Activated CD8-positive, alpha-beta memory T cell treated with anti-CD3 and anti-CD28 coated beads, Interleukin-2, amount 50 U/mL, for 4 hours (primary cell): ENCODE results near the gene APEX1.
"Not testable (repeated sequence)": the region's sequence is repeated elsewhere in the genome, so short reads cannot be mapped to it uniquely, and the experiment has no call there.

Experiments
- DNase-seq: peaks from one replicate; pipeline ENCODE4 v3.0.0-alpha.2; 2020

APEX1 gene

GRCh38 chr14:20436363-20436755 lies 18.7 kb upstream of the APEX1 start:
- DNase-seq = no peak

GRCh38 chr14:20438664-20439063 lies 16.4 kb upstream of the APEX1 start:
- DNase-seq = no peak

- DNase-seq = no peak
Observed at GRCh38 chr14:20440465-20440864, 14.6 kb upstream of the APEX1 start.

GRCh38 chr14:20440882-20441281 lies 14.1 kb upstream of the APEX1 start:
- no peak for DNase-seq

- DNase-seq = no peak
Observed at GRCh38 chr14:20441461-20441860, 13.6 kb upstream of the APEX1 start.

DNA sequence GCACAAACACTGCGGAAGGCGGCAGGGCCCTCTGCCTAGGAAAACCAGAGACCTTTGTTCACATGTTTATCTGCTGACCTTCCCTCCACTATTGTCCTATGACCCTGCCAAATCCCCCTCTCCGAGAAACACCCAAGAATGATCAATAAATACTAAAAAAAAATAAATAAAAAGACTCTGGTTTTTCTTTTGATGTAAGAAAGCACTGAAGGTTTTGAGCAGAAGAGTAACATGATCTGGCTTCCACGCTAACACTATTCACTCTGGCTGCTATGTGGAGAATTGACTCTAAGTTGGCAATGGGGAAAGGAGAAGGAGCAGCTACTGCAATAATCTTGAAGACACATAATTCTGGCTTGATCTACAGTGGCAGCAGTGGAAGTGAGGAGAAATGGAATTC lies 11.4 kb upstream of the APEX1 start:
- not testable (repeated sequence) for DNase-seq

GRCh38 chr14:20446889-20447288 lies 8.1 kb upstream of the APEX1 start:
- DNase-seq = no peak

DNA sequence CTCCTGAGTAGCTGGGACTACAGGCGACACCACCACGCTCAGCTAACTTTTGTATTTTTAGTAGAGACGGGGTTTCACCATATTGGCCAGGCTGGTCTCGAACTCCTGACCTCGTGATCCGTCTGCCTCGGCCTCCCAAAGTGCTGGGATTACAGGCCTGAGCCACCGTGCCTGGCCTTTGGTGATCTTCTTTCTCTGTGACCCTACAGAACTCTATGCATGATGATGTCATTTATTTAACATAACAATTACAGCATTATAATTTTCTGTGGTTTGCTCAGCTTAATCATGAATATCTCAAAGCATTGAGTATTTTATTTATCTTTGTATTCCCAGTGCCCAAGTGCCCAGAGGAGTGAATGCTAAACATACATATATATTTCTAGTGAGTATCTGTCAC lies 2.2 kb upstream of the APEX1 start:
- DNase-seq = not testable (repeated sequence)

DNA sequence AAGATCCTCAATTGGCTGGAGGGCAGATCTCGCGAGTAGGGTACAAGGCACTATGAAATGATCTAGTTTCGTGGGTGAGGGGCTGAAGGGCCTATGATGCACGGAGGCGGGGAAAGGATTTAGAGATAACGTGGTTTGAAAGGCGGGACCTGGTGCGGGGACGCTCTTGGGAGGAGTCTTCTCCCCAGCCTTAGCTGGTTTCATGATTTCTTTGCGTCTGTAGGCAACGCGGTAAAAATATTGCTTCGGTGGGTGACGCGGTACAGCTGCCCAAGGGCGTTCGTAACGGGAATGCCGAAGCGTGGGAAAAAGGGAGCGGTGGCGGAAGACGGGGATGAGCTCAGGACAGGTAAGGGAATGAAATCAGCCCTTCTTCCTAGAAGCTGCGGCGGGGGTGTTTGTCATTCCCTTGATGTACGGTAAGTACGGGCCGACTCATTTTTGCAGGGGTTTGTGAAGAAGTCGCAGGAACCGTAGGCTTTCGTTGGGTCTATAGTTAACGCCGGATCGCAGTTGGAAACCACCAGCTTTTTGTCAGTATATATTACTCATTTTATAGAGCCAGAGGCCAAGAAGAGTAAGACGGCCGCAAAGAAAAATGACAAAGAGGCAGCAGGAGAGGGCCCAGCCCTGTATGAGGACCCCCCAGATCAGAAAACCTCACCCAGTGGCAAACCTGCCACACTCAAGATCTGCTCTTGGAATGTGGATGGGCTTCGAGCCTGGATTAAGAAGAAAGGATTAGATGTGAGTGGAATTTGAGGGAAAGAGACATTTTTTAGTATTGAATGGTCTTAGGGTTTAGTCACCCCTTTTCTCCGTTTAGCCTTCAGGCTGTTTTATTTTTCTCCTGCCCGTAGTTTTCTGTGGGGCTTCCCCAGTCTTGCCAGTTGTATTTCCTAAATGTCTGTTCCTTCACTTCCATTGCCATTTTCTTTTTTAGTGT lies 602 bp downstream of the APEX1 start:
- DNase-seq = no peak

GRCh38 chr14:20456971-20457370 lies 1.9 kb downstream of the APEX1 start:
- no peak for DNase-seq

- DNase-seq = no peak
Observed at GRCh38 chr14:20458031-20458789, 3.2 kb downstream of the APEX1 start.

DNA sequence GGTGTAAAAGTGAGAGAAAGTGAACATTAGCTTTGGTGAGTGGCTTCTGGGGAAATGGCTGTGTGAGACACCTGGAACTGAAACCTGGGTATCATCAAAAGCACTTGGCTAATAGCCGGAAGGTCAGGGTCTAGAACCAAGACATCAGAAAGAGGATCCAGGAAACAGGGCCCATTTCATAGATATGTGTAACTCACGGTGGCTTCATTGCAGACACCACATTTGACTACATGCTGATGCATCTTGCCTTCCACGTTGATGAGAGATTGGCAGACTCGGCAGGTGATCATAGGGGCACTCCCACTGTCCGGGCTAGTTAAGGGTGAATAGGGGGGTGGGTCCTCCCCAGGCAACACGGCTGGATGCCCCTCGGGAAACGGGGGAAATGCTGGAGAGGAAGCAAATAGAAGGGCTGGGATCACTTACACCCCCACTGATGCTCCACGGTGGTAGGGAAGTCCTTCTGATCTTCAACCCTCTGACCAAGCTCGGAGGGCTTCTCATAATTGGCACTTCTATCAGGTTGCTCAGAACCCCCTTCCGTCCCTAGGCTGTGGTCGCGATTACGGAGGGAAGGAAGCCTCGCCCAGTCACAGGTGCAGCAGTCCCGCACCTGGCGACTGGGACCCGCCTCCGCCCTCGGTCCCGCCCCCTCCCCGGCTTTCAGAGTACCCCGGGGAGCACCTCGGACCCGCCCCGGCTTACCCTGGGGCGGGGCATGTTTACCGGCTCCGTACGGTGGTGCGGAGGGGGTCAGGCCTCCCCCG lies 5.6 kb downstream of the APEX1 start:
- peak; percentile 55 for DNase-seq

DNA sequence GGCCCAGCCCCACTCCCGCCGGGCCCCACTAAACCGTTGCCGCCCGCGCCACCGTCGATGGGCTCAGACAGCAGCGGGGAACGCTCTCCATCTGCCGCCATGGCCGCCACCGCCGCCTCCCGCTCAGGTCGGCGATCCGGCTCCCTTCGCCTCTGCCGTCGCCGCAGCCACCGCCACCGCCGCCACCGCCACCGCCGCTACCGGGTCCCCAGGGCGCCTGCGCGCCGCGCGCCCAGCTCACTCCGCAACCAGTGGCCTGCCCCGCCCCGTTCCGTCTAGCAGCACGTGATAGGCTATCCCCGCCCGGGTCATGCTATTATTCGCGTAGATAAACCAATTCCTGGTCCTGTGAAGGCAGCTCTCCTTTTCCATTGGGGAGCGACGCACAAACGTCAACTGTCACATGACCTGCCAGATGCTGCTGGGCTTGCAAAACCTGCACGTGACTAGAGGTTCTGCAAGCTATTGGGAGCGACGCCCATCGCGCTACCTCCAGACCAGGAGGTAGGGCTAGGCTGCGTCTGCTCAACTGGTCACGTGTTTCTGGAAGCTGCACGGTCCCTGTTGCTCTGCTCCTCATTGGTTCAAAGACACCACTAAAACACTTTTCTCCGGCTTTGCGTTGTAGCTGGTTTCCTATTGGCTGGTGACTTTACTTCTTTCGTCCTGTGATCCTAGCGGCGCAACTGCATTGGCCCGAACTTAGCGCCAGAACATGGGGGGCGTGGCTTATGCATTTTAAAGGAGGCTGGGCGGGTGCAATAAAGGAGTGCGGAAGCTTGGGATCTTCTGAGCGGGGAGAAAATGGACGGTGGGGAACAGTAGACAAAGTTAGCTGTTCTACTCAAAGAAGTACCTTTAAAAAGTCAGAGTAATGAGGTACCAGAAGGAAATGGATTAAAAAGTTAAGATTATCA lies 6.5 kb downstream of the APEX1 start, which contains the start of gene PIP4P1:
TSS of gene PIP4P1 (minus strand) at position 210 of the 917 bp plus-strand sequence. CDS start at position 101, 109 bp downstream.
- peak; percentile 96 for DNase-seq

DNA sequence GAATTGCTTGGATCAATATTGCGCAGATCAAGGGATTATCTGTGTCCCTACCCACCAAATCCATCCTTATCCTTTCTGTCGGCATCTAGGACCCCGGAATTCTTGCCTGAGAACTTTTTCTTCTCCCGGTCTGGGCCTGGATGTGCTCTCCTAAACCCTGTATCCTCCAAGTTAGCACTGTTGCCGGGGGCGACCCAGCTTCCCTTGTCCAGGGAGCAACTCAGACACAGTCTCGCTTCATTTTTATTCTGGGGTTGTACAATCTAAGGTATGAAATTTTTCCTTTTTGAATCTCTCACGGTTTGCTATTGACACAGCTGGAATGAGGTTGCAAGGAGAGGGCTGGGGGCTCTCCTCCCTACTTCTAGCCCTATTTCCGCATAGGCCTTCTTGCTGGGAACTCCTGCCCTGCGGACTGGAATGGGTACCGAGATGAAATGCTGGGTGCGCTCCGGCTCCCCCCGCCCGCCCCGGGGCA lies 13.8 kb downstream of the APEX1 start:
- no peak for DNase-seq

- peak; percentile 87 for DNase-seq
Observed at GRCh38 chr14:20469242-20469889, 14.3 kb downstream of the APEX1 start, which contains the start of gene PNP. TSS of gene PNP (plus strand) at chr14:20469406. CDS start at chr14:20469525, 119 bp downstream.

DNA sequence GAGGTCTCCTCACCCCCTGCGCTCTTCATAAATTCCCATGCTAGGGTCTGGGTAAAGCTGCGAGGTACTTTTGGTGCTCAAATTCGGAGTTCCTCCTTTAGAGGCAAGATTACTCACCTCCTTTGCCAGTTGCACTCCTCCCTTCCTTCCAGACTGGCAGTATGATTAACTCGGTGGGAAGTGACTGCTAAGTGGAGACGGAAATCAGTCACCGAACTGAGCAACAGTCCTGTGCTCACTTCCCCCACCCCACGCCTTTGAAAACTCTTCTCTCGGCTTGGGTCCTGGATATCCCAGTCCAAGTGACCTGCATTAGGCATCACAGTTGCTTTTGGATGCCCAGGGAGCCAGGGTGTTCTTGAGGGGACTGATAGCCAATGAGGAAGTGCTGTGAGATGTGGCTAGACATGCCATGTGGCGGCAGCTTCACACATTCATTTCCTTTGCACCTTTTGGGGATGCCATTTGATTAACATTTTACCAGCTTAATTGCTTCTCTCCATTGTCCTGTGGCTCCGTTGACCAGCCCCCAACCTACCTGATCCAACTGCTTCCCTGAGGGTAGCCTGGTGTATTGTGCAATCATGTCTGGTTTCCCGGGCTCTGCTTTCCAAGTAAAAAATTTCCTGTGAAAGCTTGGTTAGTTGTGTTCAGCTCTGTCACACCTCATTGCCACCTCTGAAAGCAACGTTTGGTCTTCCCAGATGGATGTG lies 15.0 kb downstream of the APEX1 start:
- peak; percentile 42 for DNase-seq

DNA sequence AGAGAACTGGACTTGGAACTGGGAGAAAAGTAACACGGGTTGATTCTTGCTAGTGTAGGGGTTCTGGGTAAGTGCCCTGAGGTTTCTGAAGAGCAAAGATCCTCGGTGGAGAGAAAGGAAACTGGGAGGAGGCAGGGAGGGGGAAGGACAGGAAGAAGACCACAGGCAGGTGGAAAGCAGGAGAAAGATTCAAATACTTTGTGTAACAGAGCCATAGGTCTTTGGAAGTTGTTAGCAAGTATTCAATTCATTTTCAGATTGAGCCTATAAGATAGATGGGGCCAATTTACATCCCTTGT lies 15.5 kb downstream of the APEX1 start:
- DNase-seq = no peak

DNA sequence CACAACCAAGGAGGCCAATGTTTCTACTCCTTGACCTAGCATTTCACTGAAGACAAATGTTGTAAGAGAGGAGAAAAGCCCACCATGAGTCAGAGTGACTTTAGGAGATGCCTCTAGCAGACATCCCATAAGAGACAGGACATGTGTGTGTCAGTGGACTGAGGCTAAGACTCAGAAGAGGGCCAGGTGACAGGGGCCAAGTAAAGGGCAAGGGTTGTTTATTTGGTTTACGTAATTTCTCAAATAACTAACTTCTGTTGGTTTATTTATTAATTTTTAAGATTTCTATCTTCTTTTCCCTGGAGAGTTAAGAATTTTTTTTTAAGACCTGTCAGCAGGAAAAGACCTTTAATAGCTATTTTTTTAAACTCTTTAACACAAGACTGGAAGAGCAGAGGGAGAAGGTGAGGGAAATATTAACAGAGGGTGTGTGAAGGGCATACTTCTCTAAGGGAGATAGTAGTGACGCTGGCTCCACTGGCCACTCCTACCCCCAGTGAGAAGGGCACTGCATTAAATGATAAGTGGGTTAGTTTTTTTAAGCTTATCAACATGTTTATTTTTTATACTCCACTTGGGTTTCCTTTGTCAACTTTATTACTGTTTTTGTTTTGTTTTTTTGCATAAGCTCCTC lies 17.6 kb downstream of the APEX1 start:
- DNase-seq = no peak

DNA sequence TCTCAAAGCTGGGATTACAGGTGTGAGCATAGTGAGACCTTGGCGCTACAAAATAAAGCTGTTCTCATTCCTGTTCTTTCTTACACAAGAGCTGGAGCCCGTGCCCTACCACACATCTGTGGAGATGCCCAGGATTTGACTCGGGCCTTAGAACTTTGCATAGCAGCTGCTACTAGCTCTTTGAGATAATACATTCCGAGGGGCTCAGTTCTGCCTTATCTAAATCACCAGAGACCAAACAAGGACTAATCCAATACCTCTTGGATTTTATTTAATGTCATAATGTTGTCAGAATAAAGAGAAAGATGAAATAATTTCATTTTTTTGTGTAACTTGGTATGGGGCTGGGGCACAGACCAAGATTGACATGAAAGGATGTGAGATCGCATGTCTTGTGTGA lies 21.8 kb downstream of the APEX1 start:
- no peak for DNase-seq

- DNase-seq = no peak
Observed at GRCh38 chr14:20477211-20477876, 22.3 kb downstream of the APEX1 start.
